COR-L47 (cell line): ENCODE measurements around the gene OCA2.

Experiments
- DNase-seq: peaks from one replicate; lab custom pipeline; 2025; lab: John Stamatoyannopoulos, UW

OCA2 gene

DNA sequence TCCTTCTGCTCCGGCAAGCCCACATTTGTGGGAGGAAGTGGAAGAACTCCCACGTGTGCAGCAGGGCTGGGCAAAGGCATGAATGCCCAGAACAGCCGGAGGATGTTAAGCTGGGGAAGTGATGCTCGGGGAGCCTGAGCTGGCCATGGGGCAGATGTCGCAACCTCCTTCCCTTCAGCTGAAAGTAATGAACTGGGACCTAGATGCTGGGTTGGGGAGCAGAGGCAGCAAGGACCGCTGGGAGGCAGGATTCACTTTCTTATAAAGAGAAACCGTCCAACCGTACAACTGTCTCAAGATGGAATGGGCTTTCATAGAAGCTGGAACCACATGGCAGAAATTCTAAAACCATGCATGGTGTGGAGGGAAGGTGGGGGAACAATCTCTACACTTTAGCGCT is 290.9 kb downstream of the OCA2 start:
- DNase-seq, result no peak

DNA sequence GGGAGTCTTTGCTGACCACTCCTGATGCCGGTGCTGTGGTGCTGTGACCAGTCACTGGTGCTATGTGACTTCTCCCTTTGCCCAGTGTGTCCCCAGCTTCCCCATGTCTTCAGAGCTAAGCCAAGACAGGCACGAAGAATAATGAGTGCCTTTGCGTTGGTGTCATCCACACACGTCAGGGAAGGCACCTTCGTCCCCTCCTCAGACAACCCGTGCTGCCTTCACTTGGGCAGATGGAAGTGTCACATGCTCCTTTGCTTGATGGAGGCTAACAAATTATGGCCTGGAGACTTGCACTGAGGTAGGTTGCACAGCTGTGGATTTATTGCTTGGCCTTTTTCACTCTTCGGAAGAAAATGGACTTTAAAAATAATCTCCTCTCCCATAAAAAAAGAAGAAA is 291.8 kb downstream of the OCA2 start:
- DNase-seq, result no peak

DNA sequence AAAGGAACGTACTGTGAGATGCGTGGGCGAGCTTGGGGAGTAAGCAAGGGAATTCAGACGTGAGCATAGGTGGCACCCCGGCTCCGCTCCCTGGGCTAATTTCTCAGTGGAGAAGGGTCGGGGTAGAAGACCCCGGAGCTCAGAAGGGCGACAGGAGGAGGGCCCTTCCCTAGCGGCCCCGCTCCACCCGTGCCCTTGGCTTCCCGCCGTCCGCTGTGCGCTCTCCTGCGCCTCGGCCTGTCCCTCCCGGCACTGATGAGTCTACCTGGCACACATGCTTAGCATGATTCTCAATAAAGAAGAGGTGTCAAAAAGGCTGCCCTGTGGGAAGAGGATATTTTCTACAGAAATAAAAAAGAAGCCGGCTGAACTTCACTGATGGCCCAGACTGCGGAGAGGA is 292.7 kb downstream of the OCA2 start:
- no peak for DNase-seq

DNA sequence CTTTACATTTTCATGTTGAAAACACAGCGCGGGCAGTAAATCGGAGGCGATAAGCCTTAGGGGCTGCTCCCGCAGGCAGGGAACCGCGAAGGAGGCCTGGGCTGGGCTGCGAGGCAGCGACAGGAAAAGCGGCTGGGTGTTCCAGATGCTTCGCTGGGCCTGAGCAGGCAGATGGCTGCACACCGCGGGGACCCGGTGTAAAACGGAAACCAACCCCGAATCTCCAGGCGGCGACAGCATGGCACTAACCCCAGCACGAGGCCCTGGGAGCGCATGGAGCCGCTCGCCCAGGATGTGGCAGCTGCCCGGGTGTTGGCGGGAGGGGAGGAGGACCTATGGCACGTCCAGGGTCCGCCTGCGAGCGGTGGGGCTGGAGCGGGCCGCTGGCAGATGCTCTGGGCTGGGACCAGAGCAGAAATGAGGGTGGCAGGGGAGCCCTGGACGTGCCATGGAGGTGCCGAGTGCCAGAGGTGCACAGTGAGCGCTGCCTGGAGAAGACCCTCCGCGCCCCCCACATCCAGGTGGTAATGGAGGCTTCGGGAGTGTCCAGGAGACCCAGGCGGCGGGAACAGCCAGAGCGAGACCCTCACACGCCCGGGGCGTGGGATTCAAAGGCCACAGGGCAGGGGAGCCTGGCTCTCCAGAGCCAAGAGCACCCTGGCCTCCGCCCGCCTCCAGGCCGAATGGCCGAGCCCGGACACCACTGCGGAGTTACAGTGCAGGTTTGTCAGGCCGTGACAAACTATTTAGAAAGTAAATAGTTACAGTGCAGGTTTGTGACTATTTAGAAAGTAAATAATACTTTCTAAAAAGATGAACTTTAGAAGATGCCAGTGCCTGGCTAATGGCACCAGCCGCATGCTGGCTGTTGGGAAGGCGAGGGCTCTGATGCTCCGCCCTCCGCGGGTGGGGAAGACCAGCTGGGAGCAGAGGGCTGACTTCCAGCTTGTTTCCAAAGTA is 293.6 kb downstream of the OCA2 start:
- no peak for DNase-seq

DNA sequence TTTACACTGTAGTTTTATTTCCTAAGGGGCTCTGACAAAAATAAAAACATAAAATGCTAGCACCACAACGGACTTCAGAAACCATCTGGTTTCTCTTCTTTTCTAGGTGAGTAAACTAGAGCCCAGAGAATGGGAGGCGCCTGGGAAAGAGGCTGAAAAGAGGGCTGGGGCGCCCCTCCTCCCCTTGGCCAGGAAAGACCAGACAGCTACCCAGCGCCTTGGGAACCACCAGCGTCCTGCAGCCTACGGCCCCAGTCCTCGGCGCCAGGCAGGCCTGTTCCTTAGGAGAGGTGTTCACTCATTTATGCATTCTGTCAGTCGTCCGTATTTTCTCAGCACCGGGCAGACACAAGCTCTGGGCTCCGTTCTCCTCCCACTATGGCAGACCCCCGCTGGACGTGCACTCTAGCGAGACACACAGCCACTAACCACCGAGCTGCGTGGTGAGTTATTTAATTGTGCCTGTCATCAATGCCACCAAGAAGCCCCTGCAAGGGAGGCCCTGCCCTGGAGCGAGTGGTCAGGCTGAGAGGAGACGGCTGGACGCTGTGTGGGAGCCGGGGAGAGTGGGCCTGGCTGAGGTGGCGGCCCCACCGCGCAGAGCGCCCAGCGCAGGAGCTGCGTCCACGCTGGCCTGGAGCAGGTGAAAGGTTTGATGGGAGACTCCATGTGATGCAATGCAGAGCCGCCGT is 294.4 kb downstream of the OCA2 start:
- DNase-seq, result no peak

DNA sequence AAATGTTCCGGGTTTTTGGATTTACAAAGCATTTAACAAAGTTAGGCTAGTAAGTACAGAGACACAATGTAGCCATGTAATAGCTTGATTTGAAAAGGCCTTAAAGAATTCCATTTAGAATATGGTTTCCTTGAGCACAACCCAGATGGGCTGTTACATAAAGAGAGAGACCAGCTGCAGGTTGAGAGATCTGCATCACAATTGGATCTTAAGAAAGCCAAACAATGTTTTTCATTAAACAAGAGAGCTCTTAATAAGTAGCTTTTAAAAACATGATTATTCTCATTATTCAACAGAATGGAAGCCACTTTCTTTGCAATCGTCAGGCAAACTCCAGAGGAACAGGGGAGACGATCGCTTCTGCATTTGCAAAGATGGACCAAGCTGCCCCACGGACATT is 300.3 kb downstream of the OCA2 start:
- DNase-seq, result no peak

DNA sequence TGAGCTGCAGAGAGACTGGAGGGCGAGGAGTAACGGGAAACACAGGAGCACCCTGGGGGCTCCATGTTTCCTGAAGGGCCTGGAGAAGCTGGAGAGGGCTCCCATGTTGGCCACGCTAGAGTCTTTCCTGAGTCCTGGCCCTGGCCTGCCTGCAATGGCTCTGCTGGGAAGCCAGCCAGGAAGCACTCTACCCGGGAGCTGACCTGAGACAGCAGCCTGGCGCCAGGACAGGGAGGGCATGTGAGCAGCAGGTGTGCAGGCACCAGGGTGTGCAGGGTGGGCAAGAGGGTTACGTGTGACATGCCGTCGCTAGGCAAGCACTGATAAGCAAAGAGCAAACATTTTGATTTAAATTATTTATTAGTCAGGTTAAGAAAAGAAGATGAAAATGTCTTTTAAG is 301.4 kb downstream of the OCA2 start:
- DNase-seq, result peak; percentile 52

DNA sequence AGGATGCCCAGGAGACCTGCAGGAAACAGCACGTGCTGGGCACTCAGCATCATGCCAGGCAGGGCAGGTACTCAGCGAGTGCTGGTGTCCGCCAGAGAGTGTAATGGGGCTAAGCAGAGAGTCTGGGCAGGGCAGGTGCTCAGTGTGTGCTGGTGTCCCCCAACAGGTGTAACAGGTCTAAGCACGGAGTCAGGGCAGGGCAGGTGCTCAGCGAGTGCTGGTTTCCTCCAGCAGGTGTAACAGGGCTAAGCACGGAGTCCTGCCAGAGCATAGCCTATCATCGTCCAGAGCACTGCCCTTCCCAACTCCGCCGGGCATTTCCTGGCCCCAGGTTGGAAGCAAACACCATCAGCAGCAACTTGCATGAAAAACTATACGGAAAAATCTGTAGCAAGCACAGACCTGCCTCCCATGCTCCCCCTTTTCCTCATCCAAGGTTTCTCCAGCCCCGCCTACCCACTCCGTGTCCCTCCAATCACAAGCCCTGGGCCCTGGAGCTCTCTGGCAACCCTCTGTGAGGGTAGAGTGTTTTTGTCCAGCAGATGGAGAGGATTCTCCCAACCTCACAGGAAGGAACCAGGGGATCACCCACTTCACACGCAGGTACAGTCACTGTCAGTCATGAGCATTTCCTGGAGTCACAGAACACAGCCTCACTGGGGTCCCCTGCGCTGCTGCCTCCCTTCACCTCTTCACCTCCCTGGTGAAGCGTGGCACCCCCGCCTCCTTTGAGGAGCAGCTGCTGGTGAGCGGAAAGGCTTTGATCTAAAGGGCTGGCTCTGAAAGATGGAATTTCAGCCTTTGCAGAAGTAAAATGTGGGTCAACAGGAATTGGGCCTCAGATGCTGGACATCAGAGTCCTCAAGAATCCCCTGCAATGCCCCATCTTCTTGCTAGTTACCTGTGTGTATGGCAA is 302.5 kb downstream of the OCA2 start:
- peak; percentile 65 for DNase-seq

DNA sequence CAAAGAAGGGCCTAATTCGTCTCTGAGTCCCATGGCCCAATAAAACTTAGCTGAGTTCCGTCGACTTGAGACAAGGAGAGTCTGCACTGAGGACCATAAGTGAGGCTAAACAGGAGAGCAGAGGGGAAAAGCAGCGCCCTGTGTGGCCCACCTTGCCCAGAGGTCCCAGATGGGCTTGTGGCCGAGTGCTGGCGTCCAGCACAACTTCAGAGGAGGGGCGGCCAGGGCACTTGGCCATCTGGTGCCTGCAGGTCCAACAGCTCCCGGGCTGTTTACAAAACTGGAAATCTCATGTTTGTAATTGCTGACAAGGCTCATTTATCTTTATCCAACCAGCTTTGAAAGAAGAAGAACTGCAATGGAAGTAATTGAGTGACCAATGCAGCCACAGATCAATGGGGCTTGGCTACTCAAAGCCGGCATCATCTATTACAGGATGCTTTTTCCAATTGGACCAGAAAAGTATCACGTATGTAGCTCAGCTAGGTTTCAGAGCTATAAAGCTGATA is 306.3 kb downstream of the OCA2 start:
- DNase-seq, result no peak

DNA sequence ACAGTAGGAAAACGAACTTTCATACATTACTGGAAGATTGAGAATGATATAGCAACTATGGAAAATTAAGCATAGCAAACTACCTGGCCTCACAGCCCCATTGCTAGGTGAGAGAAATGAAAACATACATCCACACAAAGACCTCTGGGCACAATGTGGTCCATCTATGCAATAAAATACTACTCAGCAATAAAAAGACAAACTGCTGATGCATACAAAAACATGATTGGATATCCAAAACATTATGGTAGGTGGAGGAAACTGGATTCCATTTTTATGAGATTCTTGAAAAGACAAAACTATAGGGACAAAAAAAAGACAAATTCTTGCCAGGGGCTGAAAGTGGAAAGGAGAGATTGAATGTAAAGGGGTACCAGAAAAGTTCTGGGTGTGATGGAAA is 308.8 kb downstream of the OCA2 start:
- DNase-seq, result no peak

DNA sequence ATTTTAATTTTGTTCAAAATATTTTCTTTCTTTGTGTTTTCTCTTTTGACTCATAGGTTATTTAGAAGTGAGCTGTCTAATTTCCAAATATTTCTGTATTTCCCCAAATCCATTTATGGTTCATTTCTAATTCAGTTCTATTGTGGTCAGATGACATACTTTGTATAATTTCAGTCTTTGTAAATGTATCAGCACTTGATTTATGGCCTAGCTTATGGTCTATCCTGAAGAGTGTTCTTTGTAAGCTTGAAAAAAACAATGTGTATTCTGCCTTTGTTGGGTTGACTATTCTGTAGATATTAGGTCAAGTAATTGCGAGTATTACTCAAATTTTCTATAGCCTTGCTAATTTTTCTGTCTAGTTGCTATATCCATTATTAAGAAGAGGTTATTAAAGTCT is 311.2 kb downstream of the OCA2 start:
- DNase-seq, result no peak

DNA sequence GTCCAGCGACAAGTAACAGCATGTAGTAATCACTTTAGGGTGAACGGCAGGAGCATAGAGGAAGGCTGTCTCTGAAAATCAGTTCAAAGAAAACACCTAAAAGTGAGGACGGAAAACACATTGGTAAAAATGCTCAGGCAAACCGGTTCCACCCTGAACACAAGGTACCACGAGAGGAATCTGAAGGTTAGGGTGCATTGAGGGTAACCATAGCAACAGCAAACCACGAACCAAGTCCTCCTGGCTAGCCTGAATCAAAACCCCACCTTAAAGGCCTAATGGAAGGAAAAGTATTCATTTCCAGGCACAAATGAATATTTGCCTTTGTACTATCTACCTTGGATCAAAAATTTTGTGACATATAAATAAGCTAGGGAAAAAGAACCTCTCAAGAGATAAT is 315.0 kb downstream of the OCA2 start:
- DNase-seq, result no peak

DNA sequence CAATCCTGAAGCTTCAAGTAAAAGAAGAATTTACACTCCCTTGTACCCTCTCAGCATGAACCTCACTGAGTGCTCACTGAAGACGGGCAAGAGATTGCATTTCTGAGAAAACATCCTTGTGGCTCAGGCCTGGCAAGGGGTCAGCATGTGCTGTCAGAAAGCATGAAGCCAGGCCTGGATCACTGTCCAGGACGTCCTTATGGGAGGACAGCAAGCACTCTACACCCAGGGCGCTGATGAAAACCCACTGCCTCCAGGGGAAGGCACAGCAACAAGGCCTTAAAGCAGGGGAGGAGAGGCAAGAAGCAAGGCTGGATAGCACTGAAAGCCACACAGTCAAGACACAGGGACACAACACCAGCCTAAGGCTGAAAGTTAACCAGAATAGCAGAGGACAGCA is 315.4 kb downstream of the OCA2 start:
- DNase-seq, result no peak

DNA sequence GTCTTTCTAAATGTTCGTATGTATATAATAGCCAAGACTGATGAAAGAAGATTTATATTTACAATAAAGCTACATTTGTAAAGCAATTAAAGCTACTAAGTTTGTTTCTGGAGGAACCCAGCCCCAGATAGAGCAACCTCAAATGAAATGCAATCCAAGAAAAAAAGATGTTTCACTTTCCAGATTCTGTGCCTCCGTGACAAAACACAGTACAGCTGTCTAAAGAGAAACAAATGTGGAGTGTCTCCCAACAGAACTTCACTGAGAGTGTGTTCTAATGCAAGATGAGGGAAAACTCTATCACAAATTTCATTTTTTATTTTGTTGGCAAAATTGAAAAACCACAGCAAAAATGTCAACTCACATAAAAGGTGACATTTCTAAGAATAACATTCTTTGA is 317.0 kb downstream of the OCA2 start:
- no peak for DNase-seq

DNA sequence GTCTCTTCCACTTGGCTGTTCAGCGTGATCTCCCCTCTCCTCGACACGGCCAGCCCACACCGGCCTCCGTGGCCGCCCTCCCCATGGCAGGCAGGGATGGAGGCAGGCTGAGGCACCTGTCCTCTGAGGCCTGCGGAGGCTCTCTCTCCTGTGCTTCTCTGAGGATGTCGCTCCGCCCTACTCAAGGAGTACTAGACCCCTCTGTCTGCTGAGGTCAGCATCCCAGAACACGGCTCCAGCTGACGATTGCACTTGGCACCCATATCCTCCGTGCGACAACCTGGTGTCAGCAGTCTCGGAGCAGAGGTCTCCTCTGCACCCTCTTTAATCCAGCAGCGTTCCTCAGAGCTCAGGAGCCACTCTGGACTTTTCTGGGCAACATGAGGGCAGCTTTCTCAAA is 322.6 kb downstream of the OCA2 start:
- no peak for DNase-seq

DNA sequence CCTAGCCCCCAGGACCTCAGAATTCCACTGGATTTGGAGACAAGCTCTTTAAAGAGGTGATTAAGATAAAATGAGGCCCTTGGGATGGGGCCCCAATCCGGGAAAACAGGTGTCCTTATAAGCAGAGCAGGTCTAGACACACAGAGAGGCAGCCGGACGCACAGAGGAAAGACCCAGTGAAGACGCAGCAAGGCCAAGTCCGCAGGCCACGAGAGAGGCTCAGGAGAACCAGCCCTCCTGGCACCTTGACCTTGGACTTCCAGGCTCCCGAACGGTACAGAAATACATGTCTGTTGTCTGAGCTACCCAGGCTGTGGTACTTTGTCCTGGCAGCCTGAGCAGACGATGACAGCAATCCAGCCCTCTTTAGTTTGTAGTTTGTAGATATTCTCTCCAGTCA is 324.5 kb downstream of the OCA2 start:
- DNase-seq, result no peak

DNA sequence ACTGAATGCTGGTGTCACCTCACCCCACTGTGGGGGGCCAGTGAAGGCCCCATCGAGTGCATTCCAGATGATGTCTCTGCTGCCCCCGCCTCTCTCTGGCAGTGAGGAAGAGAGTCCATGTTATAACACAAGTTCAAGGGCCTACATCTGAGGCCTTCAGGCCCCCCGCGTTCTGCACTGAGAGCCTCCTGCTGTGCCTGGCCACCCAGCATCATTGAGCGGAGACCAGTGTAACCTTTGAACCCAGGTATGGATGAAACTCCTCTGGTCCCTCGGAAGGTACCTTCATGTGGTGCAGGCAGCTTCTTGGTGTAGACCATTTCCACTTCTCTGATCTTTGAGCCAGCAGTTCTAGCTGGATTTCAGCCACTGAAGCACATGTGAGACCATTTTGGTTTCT is 324.9 kb downstream of the OCA2 start:
- DNase-seq, result no peak

DNA sequence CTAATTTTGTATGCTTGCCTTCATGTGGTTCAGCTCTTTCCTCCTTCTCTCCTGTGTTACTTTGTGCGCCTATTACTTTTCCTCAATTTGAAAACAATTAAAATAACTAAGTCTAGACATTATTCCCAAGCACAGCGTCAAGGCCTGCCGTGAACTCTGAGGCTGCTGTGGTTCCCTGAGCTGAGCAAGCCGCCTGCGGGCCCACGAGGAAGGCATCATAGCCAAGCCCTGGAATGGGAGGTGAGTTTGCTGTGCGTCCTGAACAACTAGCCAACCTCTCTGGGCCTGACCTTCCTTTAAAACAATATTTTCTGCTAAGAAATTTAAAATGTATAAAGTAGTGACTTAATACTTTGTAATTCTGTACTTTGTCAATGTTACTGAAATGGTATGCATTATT is 327.2 kb downstream of the OCA2 start:
- DNase-seq, result no peak

DNA sequence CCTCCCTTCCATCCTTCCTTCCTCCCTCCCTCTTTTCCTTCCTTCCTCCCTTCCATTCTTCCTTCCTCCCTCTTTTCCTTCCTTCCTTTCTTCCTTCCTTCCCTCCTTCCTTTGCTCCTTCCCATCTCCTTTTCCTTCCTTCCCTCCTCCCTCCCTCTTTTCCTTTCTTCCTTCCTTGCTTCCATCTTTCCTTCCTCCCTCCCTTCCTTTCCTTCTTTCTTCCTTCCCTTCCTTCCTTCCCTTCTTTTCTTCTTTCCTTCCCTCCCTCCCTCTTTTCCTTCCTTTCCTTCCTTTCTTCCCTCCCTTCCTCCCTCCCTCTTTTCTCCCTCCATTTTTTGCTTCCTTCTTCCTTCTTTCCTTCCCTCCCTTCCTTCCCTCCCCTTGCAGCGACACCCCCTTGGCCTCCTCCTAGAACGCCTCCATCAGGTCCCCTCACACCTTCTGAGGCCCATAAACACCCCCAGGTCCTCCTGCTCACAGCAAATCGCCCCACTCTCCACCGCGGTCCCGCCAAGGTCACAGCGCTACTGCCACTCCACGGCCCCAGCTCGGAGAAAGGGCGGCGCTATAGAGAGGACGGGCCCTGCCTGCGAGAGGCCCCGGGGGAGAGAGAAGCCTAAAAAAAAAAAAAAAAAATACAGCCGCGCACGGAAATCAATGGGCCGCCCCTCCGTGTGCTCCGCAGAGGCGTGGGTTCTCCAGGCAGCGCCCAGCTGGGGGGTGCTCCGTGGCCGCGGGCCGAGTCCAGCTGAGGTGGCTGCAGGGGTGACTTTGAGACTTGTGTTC is 328.2 kb downstream of the OCA2 start:
- no peak for DNase-seq

DNA sequence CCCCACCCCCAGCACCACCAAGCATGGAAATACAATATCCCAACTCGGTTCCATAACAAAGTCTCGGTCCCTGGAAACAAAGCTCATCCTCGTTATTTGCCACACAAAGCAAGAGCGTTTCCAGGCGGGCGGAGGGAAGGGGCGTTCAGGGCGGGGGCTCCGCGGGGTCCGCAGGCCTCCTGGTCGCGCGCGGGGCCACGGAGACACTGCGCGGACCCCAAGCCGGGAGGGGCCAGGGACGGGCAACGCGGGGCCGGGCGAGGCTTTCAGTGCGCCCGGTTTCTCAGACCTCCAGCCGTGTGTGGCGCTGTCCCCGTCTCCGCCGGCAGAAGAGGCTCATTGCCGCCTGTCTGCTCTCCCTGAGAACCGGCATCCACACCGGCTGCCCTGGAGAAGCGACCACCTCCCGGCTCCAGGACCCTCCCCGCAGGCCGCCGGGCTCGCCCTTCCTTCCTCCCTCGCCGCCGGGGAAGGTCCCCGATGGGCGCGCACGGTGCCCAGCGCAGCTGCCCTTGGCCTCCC is 329.0 kb downstream of the OCA2 start:
- DNase-seq, result no peak

DNA sequence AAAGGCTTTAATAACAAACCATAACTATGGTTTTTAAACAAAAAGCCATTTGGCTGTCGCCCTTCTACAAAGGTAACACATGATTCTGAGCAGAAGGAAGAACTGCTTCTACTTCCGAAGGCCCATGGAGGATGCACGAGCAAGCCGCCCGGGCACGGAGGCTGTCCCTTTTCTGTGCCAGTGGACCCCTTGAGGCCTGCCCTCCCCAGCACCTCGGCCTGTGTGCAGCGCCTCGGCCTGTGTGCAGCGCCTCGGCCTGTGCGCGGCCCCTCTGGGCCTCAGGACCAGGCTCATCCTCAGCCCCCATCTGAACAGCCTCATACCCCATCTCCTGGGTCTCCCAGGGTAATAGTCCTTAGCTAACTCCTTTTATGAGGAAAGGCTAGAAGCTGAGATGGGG is 329.5 kb downstream of the OCA2 start:
- no peak for DNase-seq
